GM18870 (cell line): ENCODE data around the gene SKIC3.

Source experiments
- ATAC-seq: cut with Tn5 transposase; IDR thresholded peaks from one replicate; pipeline ENCODE4 v1.9.1; 2021; ENCODE audit warnings: moderate library complexity; ENCODE audit not compliant: unreplicated experiment

Gene SKIC3

DNA sequence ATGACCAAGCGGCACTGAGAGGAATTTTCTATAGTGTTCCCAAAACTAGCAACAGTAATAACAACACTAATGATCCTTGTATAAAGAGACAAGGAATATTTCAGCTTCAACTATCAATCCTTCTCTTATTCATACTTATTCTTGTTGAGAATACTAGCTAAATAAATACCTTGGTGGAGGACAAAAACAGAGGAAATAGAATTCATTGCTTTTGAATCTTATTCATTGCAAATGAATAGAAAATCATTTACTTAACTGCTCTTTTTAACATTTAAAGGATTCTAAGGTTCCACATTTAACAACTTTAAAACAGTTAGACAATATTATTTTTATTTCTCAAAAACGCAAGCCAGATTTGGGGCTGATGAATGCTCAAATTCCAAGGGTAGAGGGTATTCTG lies 22.4 kb downstream of the SKIC3 start:
- no peak for ATAC-seq

- ATAC-seq = no peak
Measured at GRCh38 chr5:95531491-95531890, 23.3 kb downstream of the SKIC3 start.

DNA sequence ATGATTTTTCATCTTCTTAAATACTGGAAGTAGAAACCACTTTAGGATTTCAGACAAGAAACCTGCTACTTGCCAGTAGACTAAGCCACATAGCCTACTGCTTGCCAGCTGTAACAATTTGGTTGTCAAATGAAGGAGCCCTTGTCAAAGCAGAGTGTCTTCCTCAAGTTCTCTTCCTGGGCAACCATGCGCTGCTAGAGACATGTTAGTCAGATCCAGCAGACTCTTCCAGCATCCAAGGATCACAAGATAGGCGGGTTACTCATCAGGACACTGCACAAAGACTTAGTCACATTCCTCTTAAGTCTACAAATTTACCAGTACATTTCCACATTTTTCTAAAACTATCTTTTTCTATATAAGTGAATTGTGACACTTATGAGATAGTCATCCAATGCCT lies 24.4 kb downstream of the SKIC3 start:
- ATAC-seq = no peak

DNA sequence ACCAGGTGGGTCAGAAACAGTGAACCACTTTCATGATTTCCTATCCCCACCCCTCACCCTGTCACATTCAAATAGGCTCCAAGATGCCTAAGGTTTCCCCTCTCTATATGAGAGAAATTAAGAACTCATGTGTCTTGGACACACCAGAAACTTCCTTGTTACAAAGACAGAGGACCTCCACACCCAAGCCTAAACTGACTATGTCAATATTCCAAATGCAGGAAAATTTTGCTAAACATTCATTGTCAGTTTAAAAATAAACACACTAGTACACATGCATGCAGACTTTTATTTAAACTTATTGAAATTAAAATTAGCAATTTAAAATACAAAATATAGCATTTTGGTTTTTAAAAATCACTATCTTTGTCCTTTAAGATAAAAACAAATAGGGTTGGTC lies 26.2 kb downstream of the SKIC3 start:
- ATAC-seq = no peak

GRCh38 chr5:95526871-95527270 lies 27.9 kb downstream of the SKIC3 start:
- ATAC-seq = no peak

DNA sequence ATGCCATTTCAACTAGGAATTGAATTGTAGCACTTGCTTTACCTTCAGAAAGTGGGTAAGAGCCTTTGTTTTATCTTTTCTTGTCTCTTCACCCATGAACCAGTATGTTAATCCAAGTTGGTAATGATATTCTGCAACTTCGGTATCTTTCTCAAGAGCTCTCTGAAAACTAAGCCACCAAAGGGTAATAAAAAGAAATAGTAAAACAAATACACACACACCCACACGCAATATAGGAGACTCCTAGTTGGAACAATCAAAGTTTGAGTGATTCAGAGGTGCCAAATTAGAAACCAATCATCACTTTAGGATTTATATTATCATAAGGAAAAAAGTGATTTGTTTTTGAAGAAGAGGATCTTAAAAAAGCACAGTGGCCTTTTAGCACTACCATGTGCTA lies 30.4 kb downstream of the SKIC3 start:
- no peak for ATAC-seq

DNA sequence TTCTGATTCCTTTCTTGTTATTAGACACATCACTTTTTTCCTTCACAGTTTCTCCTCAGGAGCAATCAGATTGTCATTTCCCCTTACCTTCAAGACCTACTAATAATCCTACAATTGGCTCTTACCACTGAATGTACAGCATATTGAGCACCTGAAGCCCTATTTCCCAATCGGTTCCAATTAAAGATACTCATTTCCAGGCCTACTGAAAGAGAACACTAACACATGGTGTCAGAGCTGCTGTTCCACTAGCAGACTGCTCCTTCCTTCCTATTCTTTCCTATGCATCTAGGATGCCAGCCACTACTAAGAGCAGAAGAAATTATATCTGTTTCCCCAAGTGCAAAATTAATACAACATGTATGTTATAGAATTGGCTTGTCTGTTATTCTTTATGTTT lies 34.6 kb downstream of the SKIC3 start:
- no peak for ATAC-seq

DNA sequence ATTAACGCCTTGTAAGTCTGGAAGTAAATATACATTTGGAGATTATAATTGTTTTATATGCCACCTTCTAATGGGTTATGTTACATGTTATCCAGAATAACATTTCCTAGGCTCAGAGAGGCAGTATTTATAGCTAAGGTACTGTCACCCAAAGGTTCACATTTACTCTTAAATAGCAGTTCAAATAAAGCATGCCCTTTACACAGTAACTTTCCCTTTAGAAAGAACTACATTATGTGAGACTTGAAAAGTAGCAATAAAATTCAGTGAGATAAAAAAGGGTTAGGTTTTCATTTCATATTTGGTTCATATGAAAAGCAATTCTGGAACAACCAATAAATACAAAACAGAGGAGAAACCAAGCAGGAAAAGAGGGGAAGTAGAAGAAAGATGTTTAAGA lies 35.1 kb downstream of the SKIC3 start:
- no peak for ATAC-seq

GRCh38 chr5:95519151-95519550 lies 35.6 kb downstream of the SKIC3 start:
- ATAC-seq = no peak

DNA sequence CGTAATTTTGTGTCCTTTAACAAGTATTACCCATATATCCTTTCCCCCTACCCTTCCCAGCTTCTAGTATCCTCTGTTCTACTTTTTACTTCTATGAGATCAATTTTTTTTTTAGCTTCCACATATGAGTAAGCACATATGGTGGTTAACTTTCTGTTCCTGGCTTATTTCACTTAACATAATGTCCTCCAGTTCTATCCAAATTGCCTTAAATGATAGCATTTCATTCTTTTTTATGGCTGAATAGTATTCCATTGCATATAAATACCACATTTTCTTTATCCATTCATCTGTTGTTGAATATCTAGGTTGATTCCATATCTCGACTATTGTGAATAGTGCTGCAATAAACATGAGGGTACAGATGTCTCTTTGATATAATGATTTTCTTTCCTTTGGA lies 36.4 kb downstream of the SKIC3 start:
- ATAC-seq = no peak

DNA sequence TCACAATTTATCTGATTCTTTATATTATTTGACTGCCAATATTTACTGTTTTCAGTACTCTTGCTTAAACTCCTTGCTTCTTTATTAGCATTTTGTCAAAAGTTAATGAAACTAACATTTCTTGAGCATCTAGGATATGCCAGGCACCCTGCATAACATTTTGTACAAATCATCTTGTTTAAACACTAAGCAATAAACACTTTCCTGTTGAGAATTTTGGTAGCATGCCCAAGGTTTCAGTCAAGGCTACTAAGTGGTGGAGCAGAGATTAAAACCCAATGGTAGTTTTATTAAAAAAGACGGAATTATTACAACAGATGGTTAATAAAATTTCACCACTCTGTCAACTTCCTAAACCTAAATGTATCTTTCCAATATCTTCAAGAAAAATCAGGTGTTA lies 43.2 kb downstream of the SKIC3 start:
- no peak for ATAC-seq

- ATAC-seq = no peak
Measured at GRCh38 chr5:95508550-95508949, 46.2 kb downstream of the SKIC3 start.
